CD4-positive, alpha-beta T cell treated with Interleukin-17A for 4 hours (primary cell): ENCODE data around the gene GLRA2.

ENCODE experiments used
- DNase-seq: peaks from one replicate; pipeline ENCODE4 v3.0.0-alpha.2; 2020; ENCODE audit warnings: mixed read lengths

The GLRA2 gene

GRCh38 chrX:14717949-14718348 lies 188.6 kb downstream of the GLRA2 start:
- DNase-seq = no peak

GRCh38 chrX:14718403-14718802 lies 189.1 kb downstream of the GLRA2 start:
- no peak for DNase-seq

GRCh38 chrX:14729058-14729457 lies 199.7 kb downstream of the GLRA2 start:
- no peak for DNase-seq

GRCh38 chrX:14738643-14739042 lies 209.3 kb downstream of the GLRA2 start:
- no peak for DNase-seq

- DNase-seq = no peak
These were observed 224.1 kb downstream of the GLRA2 start for GRCh38 chrX:14753441-14753840.

GRCh38 chrX:14758029-14758491 lies 228.7 kb downstream of the GLRA2 start:
- DNase-seq = no peak

GRCh38 chrX:14775416-14775815 lies 246.1 kb downstream of the GLRA2 start:
- DNase-seq = no peak

- DNase-seq = no peak
These were observed 247.6 kb downstream of the GLRA2 start for GRCh38 chrX:14776901-14777300.

- DNase-seq = no peak
These were observed 248.2 kb downstream of the GLRA2 start for GRCh38 chrX:14777525-14777924.

GRCh38 chrX:14779580-14779979 lies 250.2 kb downstream of the GLRA2 start:
- DNase-seq = no peak
